Neural progenitor cell (in vitro differentiated cells): ENCODE results near the gene CEP55. TPM values are rescaled to one million over a fixed set of nuclear protein-coding genes. Genes with fewer than 3 reads are reported as not detected.

Experiments
- DNase-seq: peaks from one replicate; pipeline ENCODE4 v3.0.0-alpha.2; 2016; ENCODE audit warnings: low spot score
- H2AFZ ChIP-seq: fragments of 200-600 bp; sonication (generic); replicated peaks from 2 replicates; pipeline ENCODE4 v1.6.1; 2016; ENCODE audit warnings: antibody characterized with exemption
- H3F3A ChIP-seq: fragments of 200-600 bp; sonication (generic); 2 replicates; pipeline ENCODE4 v1.6.1; 2016; ENCODE audit warnings: antibody characterized with exemption, low read depth
- H3K27ac ChIP-seq: fragments of 200-600 bp; sonication (generic); 2 replicates; pipeline ENCODE4 v1.5.1; 2016; ENCODE audit warnings: mild to moderate bottlenecking
- H3K27me3 ChIP-seq: fragments of 200-600 bp; sonication (generic); 2 replicates; pipeline ENCODE4 v1.6.1; 2016; ENCODE audit warnings: mild to moderate bottlenecking, moderate library complexity
- H3K36me3 ChIP-seq: fragments of 200-600 bp; sonication (generic); 2 replicates; pipeline ENCODE4 v1.5.1; 2016
- H3K4me1 ChIP-seq: fragments of 200-600 bp; sonication (generic); 2 replicates; pipeline ENCODE4 v1.6.1; 2016; ENCODE audit warnings: mixed run types
- H3K4me2 ChIP-seq: fragments of 200-600 bp; sonication (generic); 2 replicates; pipeline ENCODE4 v1.6.1; 2016
- H3K4me3 ChIP-seq: fragments of 200-600 bp; sonication (generic); 2 replicates; pipeline ENCODE4 v1.5.1; 2016
- H3K79me2 ChIP-seq: fragments of 200-600 bp; sonication (generic); 2 replicates; pipeline ENCODE4 v1.6.1; 2016; ENCODE audit warnings: low read depth
- H3K9ac ChIP-seq: fragments of 200-600 bp; sonication (generic); 2 replicates; pipeline ENCODE4 v1.6.1; 2016
- H3K9me3 ChIP-seq: fragments of 200-600 bp; sonication (generic); 2 replicates; pipeline ENCODE4 v1.5.1; 2016; ENCODE audit warnings: low read depth
- H4K20me1 ChIP-seq: fragments of 200-600 bp; sonication (generic); 2 replicates; pipeline ENCODE4 v1.6.1; 2016; ENCODE audit warnings: low read depth
- H3K27ac Mint-ChIP-seq: 3 replicates; pipeline ENCODE4 v1.8.0; 2021; ENCODE audit warnings: mixed read lengths
- H3K27me3 Mint-ChIP-seq: 2 replicates; pipeline ENCODE4 v1.8.0; 2022; ENCODE audit warnings: low read depth, mild to moderate bottlenecking, inconsistent platforms, moderate library complexity, mixed read lengths; ENCODE audit not compliant: insufficient read depth
- H3K36me3 Mint-ChIP-seq: 3 replicates; pipeline ENCODE4 v1.8.0; 2021; ENCODE audit warnings: mixed read lengths
- H3K4me1 Mint-ChIP-seq: 3 replicates; pipeline ENCODE4 v1.8.0; 2021; ENCODE audit warnings: mixed read lengths
- H3K4me3 Mint-ChIP-seq: 3 replicates; pipeline ENCODE4 v1.8.0; 2021; ENCODE audit warnings: mild to moderate bottlenecking, moderate library complexity, mixed read lengths
- H3K9me3 Mint-ChIP-seq: 3 replicates; pipeline ENCODE4 v1.8.0; 2020; ENCODE audit warnings: mixed read lengths
- EZH2 ChIP-seq: fragments of 200-600 bp; sonication (generic); IDR thresholded peaks from 2 replicates; pipeline ENCODE4 v1.6.1; 2017; ENCODE audit warnings: antibody characterized with exemption, mild to moderate bottlenecking, moderate library complexity
- EZH2phosphoT487 ChIP-seq: fragments of 200-600 bp; sonication (generic); IDR thresholded peaks from 2 replicates; pipeline ENCODE4 v1.6.1; 2017; ENCODE audit warnings: antibody characterized with exemption
- total RNA-seq: library from RNA; depleted of rRNA; stranded (reverse); fragments of >200 nt; gene quantifications from 2 replicates; pipeline ENCODE4 v1.2.3, GENCODE V29; 2015; ENCODE audit warnings: low replicate concordance
- TF ChIP-seq, protein P1 (sequence below): fragments of 200-600 bp; sonication (generic); IDR thresholded peaks from 2 replicates; pipeline ENCODE4 v1.5.1; 2017; ENCODE audit warnings: antibody characterized with exemption, mild to moderate bottlenecking

Gene CEP55
- total RNA-seq, 1 donor from 2014 or later, result 57.7 TPM

GRCh38 chr10:93509816-93510215 lies 13.4 kb downstream of the CEP55 start:
- Histone ChIP-seq H2AFZ (no peak overlapping the region), H3F3A (peaks cover 6% of the 10 kb centered on the region), H4K20me1 (no peaks in the 10 kb centered on the region), H3K9ac (no peak overlapping the region), H3K4me3 (no peak overlapping the region), H3K79me2 (no peaks in the 10 kb centered on the region), H3K27ac (no peak overlapping the region), H3K36me3 (peaks cover 11% of the 10 kb centered on the region), H3K27me3 (no peaks in the 10 kb centered on the region), H3K4me2 (no peak overlapping the region), H3K4me1 (no peaks in the 10 kb centered on the region), H3K9me3 (no peaks in the 10 kb centered on the region)
- H3K4me3 Mint-ChIP-seq, result no peak overlapping the region
- DNase-seq, result no peak
- H3K27ac Mint-ChIP-seq, result no peak overlapping the region
- TF ChIP-seq EZH2phosphoT487 (no peak), EZH2 (no peak)
- TF ChIP-seq, protein P1, sequence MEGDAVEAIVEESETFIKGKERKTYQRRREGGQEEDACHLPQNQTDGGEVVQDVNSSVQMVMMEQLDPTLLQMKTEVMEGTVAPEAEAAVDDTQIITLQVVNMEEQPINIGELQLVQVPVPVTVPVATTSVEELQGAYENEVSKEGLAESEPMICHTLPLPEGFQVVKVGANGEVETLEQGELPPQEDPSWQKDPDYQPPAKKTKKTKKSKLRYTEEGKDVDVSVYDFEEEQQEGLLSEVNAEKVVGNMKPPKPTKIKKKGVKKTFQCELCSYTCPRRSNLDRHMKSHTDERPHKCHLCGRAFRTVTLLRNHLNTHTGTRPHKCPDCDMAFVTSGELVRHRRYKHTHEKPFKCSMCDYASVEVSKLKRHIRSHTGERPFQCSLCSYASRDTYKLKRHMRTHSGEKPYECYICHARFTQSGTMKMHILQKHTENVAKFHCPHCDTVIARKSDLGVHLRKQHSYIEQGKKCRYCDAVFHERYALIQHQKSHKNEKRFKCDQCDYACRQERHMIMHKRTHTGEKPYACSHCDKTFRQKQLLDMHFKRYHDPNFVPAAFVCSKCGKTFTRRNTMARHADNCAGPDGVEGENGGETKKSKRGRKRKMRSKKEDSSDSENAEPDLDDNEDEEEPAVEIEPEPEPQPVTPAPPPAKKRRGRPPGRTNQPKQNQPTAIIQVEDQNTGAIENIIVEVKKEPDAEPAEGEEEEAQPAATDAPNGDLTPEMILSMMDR, result no peak
- no peaks in the 10 kb centered on the region for H3K27me3 Mint-ChIP-seq
- no peaks in the 10 kb centered on the region for H3K4me1 Mint-ChIP-seq
- H3K36me3 Mint-ChIP-seq, result peaks cover 21% of the 10 kb centered on the region
- no peaks in the 10 kb centered on the region for H3K9me3 Mint-ChIP-seq

DNA sequence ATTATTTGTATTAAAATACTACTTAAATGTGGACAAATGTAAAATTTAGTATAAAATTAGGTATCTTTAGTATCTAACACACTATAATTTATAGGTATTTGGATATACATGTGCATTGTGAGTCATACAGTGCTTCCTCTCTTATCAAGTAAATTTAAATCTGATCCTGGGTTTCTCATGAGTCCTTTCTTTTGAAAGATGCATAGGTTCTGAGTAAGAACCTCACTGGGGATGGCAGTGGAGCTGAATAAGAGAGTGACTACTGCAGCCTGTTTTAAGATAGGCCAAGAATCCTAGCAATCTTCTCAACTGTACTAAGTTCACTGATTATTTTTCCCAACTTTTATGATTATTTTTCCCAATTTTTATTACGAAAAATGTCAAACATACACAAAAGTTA lies 16.2 kb downstream of the CEP55 start:
- Histone ChIP-seq H3K9ac (no peak overlapping the region), H3K4me2 (no peak overlapping the region), H3K27me3 (no peaks in the 10 kb centered on the region), H3K79me2 (no peaks in the 10 kb centered on the region), H3K9me3 (no peaks in the 10 kb centered on the region), H3K36me3 (peaks cover 27% of the 10 kb centered on the region), H3F3A (peaks cover 6% of the 10 kb centered on the region), H3K27ac (no peak overlapping the region), H3K4me3 (no peak overlapping the region), H3K4me1 (no peaks in the 10 kb centered on the region), H2AFZ (no peak overlapping the region), H4K20me1 (no peaks in the 10 kb centered on the region)
- TF ChIP-seq EZH2, result no peak
- no peak for TF ChIP-seq EZH2phosphoT487
- TF ChIP-seq, protein P1, result no peak
- H3K27ac Mint-ChIP-seq, result no peak overlapping the region
- no peaks in the 10 kb centered on the region for H3K27me3 Mint-ChIP-seq
- H3K9me3 Mint-ChIP-seq, result no peaks in the 10 kb centered on the region
- H3K4me3 Mint-ChIP-seq, result no peak overlapping the region
- H3K4me1 Mint-ChIP-seq, result no peaks in the 10 kb centered on the region
- DNase-seq, result no peak
- peaks cover 31% of the 10 kb centered on the region for H3K36me3 Mint-ChIP-seq

DNA sequence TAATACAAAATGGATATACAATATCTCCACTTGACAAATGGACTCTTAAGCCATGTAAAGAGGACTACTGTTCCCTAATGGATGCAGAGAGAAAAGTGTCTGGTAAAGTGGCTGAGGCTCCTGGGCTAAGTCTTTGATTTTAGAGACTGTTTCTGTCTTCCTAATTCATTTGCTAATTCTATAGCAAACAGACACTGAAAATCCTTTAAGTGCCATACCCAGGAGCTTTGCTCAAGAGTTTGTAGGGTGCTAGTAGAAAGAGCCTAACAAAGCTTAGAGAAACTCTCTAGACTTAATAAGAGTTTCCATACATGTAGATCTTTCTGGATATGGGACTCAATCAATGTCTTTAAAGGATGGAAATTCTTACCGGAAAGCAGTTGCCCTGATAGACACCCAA lies 16.7 kb downstream of the CEP55 start:
- no peaks in the 10 kb centered on the region for H3K4me1 Mint-ChIP-seq
- no peak for DNase-seq
- Histone ChIP-seq H3K9ac (no peak overlapping the region), H3F3A (peaks cover 6% of the 10 kb centered on the region), H2AFZ (no peak overlapping the region), H3K4me3 (no peak overlapping the region), H3K4me2 (no peak overlapping the region), H3K4me1 (no peaks in the 10 kb centered on the region), H3K9me3 (no peaks in the 10 kb centered on the region), H3K27me3 (no peaks in the 10 kb centered on the region), H4K20me1 (no peaks in the 10 kb centered on the region), H3K36me3 (peaks cover 27% of the 10 kb centered on the region), H3K27ac (no peak overlapping the region), H3K79me2 (no peaks in the 10 kb centered on the region)
- peaks cover 31% of the 10 kb centered on the region for H3K36me3 Mint-ChIP-seq
- no peak overlapping the region for H3K27ac Mint-ChIP-seq
- no peak overlapping the region for H3K4me3 Mint-ChIP-seq
- no peaks in the 10 kb centered on the region for H3K9me3 Mint-ChIP-seq
- TF ChIP-seq EZH2 (no peak), EZH2phosphoT487 (no peak)
- TF ChIP-seq, protein P1, result no peak
- no peaks in the 10 kb centered on the region for H3K27me3 Mint-ChIP-seq
